GM19328 (cell line): ENCODE data around the gene CD84.
"Not testable (repeated sequence)": the region's sequence is repeated elsewhere in the genome, so short reads cannot be mapped to it uniquely, and the experiment has no call there.

Experiments used
- ATAC-seq: cut with Tn5 transposase; IDR thresholded peaks from one replicate; pipeline ENCODE4 v1.9.1; 2021; ENCODE audit warnings: mild to moderate bottlenecking, moderate library complexity; ENCODE audit not compliant: unreplicated experiment

CD84 gene

DNA sequence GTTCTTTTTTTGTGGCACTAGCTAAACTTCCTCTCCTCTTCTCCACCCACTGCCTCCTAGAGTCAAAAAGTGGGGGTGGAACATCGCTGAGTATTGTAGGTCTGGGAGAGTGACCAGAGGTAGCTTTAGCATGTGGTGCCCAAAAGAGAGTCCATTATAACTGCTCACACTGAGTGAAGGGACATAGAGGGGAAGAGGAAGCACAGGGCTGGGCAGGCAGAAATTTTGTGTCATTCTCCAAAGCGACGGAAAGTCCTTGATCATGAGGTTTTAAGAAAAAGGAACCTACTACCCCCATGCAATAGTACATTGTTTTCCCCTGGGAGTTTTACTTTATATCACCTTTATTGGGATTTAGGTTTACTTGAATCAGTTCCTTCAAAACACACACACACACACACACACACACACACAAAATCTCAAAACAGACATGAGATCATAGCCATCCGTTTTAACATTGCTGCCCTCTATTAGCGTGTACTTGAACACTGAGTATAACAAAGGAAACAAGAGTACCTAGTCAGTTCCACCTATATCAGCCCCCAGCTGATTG lies 4.1 kb downstream of the CD84 start:
- no peak for ATAC-seq

DNA sequence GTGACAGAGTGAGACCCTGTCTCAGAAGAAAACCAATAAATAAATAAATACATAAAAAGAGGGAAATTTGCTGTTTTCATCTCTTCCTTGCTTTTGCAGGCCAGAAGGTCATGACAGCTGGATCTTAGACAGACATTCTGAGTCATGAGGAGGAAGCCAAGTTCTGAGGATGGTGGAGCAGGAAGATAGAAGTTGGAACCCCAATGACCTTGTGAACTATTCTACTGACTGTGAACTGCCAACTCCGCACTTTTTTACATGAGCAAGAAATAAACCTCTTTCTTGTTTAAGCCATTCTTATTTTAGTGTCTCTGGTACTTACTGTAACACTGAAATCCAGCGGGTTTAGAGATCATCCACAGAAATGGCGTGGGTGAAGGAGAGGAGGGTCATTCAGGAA lies 8.5 kb downstream of the CD84 start:
- no peak for ATAC-seq

DNA sequence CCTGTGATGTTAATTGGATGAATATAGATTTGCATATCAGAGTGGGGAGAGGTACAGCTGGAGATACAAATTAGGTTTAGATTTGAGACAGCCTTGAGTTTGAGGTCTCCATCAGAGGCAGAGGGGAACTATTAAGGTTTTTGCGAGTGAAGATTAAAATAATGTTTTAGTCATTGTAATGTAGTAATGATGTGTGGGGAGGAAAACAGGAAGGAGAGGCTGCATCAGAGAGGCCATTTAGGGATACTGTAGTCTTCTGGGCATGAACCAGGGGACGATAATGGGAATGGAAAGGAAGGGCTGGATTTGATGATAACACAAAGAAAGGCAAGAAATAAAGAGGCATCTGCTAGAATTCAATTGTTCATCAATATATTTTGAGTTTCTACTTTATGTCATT lies 9.5 kb downstream of the CD84 start:
- no peak for ATAC-seq

DNA sequence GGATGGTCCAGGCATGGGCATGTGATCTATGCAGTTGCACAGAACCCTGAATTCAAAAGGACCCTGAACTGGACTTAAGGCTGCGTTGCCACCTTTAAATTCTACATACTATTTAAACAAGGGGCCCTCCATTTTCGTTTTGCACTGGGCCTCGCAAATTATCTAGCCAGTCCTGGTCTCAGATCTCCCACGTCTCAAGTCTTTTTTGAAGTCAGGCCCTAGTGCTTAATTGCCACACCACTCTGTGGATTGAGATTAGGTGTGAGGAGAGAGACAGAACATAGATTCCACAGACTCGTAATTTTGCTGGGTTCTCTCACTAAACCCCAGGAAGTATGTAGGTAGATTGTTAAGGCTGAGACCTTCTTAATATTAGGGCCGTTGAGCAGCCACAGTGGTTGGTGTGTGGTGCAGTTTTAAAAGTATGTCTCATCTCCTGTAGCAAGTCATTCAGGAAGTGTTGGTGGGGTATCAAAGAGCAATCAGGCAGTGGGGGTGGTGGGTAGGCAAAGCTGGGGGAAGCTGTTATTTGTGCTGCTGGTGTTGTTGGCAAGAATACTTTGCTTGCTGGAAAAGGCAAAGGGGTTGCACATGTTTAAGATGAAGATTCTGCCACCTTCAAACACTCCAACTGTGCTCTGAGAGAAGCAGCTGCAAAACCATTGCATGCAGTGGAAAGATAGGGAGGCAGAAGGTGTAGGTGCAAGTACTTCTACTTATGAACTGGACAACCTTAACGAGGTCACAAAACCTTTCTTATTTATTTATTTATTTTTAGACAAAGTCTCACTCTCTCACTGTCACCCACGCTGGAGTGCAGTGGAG lies 11.2 kb downstream of the CD84 start:
- no peak for ATAC-seq

DNA sequence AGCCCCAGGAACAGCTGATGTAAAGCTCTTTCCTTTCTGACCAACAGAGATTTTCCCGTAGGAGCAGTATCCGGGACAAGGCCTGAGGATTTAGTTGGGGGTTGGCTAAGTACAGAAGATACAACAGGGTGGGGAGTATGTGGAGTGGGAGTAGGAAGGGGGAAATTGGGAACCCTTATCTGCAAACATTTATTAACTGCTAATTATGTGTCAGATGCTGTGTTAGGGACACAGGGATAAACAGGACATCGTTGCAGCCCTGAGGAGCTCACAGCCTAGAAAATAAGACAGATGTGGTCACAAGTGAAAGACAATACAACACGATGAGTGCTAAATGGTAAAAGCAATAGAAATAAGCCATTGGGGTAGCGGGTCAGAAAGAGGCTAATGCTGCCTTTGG lies 12.0 kb downstream of the CD84 start:
- ATAC-seq = no peak

GRCh38 chr1:160565564-160565963 lies 13.7 kb downstream of the CD84 start:
- ATAC-seq = no peak

- not testable (repeated sequence) for ATAC-seq
These were observed 16.1 kb downstream of the CD84 start for GRCh38 chr1:160563230-160563629.

- ATAC-seq = not testable (repeated sequence)
These were observed 16.6 kb downstream of the CD84 start for GRCh38 chr1:160562745-160563144.

- ATAC-seq = no peak
These were observed 18.5 kb downstream of the CD84 start for GRCh38 chr1:160560806-160561205.

DNA sequence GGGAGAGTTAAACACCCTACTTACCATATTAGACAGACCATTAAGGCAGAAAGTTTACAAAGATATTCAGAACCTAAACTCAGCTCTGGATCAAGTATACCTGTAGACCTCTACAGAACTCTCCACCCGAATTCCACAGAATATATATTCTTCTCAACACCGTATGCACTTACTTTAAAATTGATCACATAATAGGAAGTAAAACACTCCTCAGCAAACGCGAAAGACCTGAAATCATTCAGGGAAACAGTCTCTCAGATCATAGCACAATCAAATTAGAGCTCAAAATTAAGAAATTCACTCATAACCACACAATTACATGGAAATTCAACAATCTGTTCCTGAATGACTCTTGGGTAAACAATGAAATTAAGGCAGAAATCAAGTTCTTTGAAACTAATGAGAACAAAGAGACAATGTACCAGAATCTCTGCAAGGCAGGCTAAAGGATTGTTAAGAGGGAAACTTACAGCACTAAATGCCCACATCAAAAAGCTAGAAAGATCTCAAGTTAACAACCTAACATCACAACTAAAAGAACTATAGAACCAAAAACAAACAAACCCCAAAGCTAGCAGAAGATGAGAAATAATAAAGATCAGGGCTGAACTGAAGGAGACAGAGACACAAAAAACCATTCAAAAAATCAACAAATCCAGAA lies 19.1 kb downstream of the CD84 start:
- no peak for ATAC-seq

GRCh38 chr1:160559437-160559836 lies 19.9 kb downstream of the CD84 start:
- not testable (repeated sequence) for ATAC-seq

DNA sequence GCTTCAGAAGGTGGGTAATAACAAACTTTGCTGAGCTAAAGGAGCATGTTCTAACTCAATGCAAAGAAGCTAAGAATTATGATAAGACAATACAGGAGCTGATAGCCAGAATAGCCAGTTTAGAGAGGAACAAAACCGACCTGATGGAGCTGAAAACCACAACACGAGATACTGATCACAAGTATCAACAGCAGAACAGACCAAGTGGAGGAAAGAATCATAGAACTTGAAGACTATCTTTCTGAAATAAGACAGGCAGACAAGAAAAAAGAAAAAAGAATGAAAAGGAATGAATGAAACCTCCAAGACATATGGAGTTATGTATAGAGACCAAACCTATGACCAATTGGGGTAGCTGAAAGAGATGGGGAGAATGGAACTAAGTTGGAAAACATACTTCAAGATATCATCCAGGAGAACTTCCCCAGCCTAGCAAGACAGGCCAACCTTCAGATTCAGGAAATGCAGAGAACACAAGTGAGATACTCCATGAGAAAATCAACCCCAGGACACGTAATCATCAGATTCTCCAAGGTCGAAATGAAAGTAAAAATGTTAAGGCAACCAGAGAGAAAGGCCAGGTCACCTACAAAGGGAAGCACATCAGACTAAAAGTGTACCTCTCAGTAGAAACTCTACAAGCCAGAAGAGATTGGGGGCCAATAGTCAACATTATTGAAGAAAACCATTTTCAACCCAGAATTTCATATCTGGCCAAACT lies 20.5 kb downstream of the CD84 start:
- ATAC-seq = no peak

DNA sequence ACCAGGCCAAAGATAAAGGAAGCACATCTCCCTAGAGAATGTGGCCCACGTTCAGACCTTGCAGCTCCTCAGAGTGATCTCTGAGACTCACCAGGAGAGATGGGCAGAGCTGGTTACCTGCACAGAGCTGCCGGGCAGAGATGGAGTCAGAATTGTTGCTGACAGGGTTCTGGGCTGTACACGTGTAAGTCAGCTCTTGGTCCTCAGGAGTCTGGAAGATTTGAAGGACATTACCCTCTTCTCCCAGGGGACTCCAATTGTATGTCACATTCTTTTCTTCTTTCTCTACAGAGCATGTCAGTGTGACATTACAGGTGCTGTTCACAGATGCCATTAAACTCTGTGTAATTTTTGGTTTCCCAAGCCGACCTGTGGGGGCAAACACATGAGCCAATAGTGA lies 25.5 kb downstream of the CD84 start:
- ATAC-seq = no peak

DNA sequence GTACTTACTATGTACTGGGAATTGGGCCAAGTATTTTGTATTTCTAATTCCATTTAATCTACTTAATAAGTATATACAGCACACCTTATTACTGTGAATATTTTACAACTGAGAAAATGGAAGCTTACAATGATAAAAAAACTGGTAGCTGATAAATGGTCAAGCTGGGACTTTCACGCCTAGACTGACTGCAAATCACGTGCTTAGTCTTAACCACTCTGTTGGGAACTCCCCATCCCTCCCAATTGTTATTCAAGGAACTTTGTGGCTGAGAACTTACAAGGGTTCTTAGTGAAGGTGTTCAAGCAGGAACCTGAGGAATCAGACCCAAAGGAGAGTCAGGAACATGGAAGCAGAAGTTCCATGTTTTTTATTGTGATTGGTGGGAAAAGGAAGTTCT lies 26.9 kb downstream of the CD84 start:
- no peak for ATAC-seq

- no peak for ATAC-seq
These were observed 28.7 kb downstream of the CD84 start for GRCh38 chr1:160550572-160551034.

GRCh38 chr1:160549665-160550006 lies 29.7 kb downstream of the CD84 start:
- ATAC-seq = no peak

GRCh38 chr1:160548960-160549664 lies 30.2 kb downstream of the CD84 start:
- no peak for ATAC-seq

DNA sequence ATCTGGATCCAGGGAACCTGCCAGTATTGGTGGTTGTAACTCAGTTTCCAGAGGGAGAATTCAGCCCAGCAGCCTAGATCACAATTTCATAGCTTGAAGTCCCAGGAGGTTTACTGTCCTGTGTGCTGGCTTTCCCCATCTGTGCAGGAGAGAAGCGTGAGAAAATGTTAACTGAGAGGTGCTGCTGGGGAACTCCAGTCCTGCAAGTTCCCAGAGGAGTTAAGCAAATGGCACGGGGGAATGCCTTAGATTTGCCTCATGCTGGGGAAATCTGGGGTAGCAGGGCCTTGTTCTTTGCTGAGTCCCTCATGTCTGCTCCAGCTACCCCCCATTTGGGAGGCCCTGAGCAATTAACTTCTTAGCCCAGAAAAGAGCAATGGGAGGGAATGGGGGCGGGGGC lies 31.1 kb downstream of the CD84 start:
- no peak for ATAC-seq

GRCh38 chr1:160547422-160547821 lies 31.9 kb downstream of the CD84 start:
- no peak for ATAC-seq

- ATAC-seq = no peak
These were observed 32.4 kb downstream of the CD84 start for GRCh38 chr1:160546942-160547341.

GRCh38 chr1:160544647-160545046 lies 34.6 kb downstream of the CD84 start:
- ATAC-seq = no peak
